Neural progenitor cell (in vitro differentiated cells): ENCODE data around the gene SRRM4.

ENCODE experiments used
- CTCF ChIP-seq: fragments of 200-600 bp; sonication (generic); IDR thresholded peaks from 2 replicates; pipeline ENCODE4 v1.5.1; 2017; ENCODE audit warnings: antibody characterized with exemption, mild to moderate bottlenecking
- EZH2 ChIP-seq: fragments of 200-600 bp; sonication (generic); IDR thresholded peaks from 2 replicates; pipeline ENCODE4 v1.6.1; 2017; ENCODE audit warnings: antibody characterized with exemption, mild to moderate bottlenecking, moderate library complexity
- EZH2phosphoT487 ChIP-seq: fragments of 200-600 bp; sonication (generic); IDR thresholded peaks from 2 replicates; pipeline ENCODE4 v1.6.1; 2017; ENCODE audit warnings: antibody characterized with exemption

GRCh38 chr12:119115296-119115905, 134.1 kb downstream of the SRRM4 start:
- TF ChIP-seq EZH2phosphoT487 (no peak), CTCF (peak; percentile 96), EZH2 (no peak)
